Activated CD8-positive, alpha-beta memory T cell treated with anti-CD3 and anti-CD28 coated beads for 4 hours (primary cell): ENCODE results near the gene ABHD12B.
"Not testable (repeated sequence)": the region's sequence is repeated elsewhere in the genome, so short reads cannot be mapped to it uniquely, and the experiment has no call there.

ENCODE experiments used
- DNase-seq, 2 donors: peaks; one replicate each; pipeline ENCODE4 v3.0.0-alpha.2; 2020; ENCODE audit warnings: low read depth in 2 of 2

Gene ABHD12B

GRCh38 chr14:50935126-50936015 lies 63.5 kb downstream of the ABHD12B start:
- no peak for DNase-seq

- DNase-seq = no peak
Measured at GRCh38 chr14:50936016-50936340, 64.1 kb downstream of the ABHD12B start.

GRCh38 chr14:50936882-50937281 lies 65.0 kb downstream of the ABHD12B start:
- no peak for DNase-seq

DNA sequence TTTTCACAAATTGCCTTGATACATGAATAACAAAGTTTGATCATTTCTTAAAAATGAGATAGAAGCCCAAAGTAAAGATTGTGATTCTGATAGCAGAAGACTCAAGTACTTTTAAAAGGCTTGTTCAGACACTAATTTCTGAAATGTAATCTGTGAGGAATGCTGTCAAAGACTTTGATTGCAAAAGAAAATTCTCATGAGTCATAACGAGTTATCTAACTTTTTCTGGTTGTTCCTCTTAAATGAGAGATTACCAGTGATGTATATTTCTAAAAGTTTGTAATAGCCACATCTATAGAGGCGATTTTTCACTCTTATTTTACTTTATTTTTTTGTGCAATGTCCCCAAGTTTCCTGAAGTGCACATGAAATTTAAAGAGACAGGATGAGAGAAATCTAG lies 65.5 kb downstream of the ABHD12B start:
- no peak for DNase-seq

- no peak for DNase-seq
Measured at GRCh38 chr14:50937800-50938199, 65.9 kb downstream of the ABHD12B start.

- DNase-seq = no peak
Measured at GRCh38 chr14:50941151-50941550, 69.3 kb downstream of the ABHD12B start.

GRCh38 chr14:50941638-50942037 lies 69.8 kb downstream of the ABHD12B start:
- DNase-seq = not testable (repeated sequence)

- DNase-seq = no peak
Measured at GRCh38 chr14:50943261-50943942, 71.5 kb downstream of the ABHD12B start.

DNA sequence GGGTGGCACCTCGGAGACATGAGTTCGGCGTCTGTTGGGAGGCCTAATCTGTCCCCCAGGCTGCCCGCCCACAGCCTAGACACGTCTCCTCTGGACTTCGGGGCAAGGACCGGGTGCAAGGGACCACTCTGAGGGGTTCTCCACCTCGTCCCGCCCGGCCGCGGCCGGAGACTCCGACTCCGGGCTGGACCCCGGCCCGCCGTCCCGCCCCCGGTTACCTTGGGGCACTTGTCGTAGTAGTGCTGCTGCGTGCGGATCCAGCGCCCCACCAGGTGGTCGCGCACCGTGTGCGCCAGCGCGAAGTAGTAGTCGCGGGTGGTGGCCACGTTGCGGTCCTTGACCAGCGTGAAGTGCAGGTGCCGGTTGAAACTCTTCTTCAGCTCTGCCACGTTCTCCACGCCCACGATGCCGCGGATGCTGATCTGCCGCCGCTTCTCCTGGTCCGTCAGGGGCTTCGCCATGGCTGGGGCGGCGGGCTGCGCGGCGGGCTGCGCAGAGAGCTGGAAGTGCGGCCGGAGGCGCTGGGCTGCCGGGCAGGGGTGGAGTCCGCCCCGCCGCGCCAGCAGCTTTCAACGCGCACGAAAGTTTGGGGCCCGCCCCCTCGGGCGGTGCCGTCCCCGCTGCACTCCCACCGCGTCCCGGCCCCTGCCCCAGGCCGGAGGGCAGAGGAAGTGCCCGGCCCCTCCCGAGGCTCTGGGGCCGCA lies 72.2 kb downstream of the ABHD12B start, which contains the start of gene PYGL:
TSS of gene PYGL (minus strand) at position 541 of the 704 bp plus-strand sequence. CDS start at position 461, 80 bp downstream.
- DNase-seq = no peak

DNA sequence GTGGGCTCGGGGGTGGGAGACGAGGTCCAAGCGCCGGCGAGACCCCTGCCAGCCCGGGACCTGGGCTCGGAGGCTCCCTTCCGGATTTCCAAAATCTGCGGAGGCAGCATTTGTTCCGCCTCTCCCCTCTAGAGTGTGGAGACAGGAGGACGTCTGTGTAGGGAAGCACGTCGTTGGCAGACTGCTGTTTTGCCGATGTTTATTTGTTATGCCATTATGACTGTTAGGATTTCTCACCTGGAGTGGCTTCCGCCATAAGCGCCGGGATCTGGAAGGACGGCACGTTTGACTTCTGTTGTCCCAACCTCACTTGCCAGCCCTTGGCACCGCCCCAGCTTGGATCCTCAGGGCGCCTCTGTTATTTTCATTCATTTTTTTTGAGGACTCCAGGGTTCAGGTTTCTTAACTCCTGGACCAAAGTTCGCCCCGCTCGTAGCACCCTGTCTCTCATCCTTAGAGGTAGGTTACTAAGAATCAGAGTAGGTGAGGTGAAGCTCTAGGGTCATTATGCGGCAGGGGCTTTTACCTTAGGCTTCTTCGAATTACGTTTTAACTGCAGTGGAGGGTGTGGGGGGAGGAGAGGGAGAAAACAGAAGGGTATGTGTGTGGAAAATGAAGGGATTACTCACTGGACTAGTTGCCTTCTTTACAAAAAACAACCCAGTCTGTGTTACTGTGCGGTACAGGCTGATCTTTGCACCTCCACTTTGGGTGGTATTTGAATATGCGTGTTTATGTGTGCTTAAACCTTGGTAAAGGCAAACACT lies 73.0 kb downstream of the ABHD12B start:
- no peak for DNase-seq

DNA sequence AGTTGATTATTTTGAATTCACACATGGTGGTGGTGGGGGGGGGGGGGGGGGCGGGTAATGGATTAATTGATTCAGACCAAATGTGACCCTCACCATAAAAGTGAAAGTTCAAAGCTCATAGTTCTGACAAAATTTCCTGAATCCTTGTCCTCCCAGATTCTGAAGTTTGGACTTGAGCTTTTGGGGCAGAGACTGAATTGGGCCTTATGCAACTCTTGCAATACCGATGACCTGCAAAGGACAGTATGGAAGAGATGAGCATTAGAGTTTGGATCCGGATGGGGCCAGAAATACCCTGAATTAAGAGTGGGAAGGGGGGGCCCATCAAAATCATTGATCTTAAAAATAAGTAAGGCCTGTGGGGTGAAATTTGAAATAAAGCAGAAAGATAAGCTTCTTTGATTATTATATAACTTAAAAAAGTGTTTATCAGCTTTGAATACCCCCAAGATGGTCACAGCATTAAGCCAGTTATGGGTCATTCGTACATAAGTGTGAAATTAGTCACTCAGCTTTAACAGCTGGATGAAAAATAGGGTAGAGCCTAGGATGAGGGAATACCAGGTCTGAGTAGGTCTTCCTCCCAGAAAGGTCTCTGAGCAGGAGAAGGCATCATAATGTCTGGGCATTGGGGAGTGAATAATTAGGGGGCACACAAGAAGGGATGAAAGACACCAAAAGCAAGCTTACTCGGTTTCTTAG lies 74.5 kb downstream of the ABHD12B start:
- no peak for DNase-seq

DNA sequence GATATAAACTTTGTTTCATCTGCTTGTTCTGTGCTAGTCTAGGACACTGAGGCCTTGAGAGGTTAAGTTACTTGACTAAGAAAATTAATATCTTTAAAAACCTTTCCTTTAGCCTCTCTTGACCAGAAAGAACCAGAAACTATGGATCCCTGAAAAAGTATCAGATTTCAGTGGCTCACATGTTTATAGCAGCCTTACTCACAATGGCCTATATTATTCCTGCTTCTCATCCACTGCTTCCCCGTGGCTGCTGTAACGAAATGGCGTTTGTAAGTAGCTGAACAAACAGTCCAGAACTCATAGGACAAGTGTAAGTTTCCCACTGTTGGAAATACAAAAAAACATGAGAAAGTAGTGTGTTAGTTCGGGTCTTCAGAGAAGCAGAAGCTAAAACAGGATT lies 75.6 kb downstream of the ABHD12B start:
- DNase-seq = no peak

DNA sequence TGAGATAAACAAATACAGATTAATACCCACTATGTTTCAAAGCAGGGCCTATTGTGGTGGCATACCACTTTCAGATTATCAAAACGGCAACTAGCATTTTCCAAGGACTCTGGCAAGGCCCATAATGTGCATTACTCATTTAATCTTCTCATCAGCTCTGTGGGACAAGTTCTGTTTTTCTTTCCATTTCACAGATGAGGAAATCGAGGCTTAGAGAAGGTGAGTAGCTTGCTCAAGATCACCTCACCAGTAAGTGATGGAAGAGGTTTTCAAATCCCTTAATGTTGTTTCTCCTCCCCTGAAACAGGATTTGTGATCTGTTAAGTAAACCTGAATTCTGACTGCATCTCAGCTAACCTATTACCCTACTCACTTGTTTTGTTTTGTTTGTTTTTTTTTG lies 76.4 kb downstream of the ABHD12B start:
- no peak for DNase-seq

DNA sequence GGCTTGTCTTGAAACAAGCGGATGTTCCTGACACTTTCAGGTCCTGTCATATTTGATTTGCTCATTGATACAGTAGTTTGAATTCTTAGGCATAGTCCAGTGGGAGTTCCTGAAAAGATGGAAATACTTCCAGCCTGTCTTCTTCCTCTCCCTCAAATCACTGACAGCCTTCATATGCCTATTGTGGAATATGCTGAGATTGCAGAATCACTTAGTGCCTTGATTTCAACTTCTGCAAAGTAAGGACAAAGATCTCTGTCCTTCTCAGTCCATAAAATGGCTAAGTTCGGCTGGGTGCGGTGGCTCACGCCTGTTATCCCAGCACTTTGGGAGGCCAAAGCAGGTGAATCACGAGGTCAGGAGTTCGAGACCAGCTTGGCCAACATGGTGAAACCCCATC lies 79.2 kb downstream of the ABHD12B start:
- no peak for DNase-seq

DNA sequence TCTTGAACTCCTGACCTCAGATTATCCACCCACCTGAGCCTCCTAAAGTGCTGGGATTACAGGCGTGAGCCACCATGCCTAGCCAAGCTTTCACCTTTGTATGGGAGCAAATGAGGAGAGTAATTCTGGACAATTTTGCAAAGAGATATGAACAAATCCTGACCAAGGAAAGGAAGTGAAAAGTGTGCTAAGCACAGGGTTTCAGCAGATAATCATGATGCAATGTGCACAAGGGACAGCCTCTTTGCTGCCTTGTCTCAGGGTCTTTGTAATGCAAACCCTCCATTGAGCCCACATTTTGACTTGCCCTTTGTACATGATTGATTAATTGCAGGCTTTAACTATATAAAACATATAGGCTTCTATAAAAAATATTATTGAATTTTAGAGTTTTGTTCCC lies 81.6 kb downstream of the ABHD12B start:
- no peak for DNase-seq
